Measurements from ENCODE around the gene PPP4R4. TPM values are rescaled to one million over a fixed set of nuclear protein-coding genes. Genes with fewer than 3 reads are reported as not detected.

The PPP4R4 gene
- total and polyA plus RNA-seq, 10 donors: 0.05 to 0.94 (median 0.13) TPM; not detected in 3

DNA sequence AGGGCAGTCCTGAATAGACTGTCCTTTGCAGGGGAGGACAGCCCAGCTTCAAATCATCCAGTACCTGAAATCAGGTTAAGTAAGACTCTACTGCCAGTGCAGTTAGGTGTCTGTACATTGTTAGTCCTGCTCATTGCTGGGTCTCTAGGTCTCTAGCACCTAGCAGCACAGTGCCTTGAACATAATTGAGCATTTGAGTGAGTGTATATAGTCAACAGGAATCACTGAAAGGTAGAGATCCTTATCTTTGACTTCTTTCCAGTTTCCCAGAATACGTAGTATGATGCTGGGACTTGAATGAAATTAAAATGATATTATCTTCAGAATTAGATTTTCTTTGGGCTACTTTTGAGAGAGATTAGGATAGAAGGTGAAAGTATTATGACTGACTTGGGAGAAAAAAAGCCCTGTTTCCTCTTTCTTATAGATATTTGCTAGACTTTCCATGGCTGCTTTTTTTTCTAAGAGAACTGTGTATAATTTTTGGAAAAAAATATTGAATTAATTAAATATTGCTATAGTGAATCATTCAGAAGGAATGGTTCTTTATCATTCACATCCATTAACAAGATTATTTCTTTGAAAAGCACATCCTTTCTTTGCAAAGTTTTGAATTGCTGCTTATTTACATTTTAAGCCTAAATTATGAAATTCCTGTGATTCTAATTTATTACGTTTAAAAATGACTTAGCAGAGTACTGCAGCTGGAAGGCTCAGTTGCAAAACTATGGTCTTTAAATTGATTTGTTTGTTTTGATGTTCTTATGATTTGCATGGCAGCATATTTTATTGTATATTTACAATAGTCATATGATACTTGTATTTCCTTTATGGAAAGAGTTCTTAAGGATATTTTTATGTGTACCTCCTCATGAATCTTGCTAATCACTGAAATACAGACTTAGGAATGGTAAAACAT, 51.6 kb downstream of the PPP4R4 start:
- Histone ChIP-seq H3K27me3 (replicated peaks in 1 of 7) (no peaks in the 10 kb centered on the region), H3K27ac (no peak overlapping the region), H3K36me3 (no peaks in the 10 kb centered on the region), H3K4me3 (no peak overlapping the region), H3K9me3 (peaks cover 0 to 21% (median 15%) of the 10 kb centered on the region in 8 donors), H3K4me1 (no peaks in the 10 kb centered on the region)
- no peak for DNase-seq
- intact Hi-C loops (cut with DNase I; ENCODE audit: low total_unique reads): no loop called here
- 64 to 77% (median 72%) methylated on average over 2 of the region's 2 CpGs for WGBS, 5 donors
- TF ChIP-seq POLR2AphosphoS5 (IDR thresholded peaks at IDR 0.05) (no peak), POLR2A (IDR thresholded peaks at IDR 0.05) (no peak)
- TF ChIP-seq, protein P1, sequence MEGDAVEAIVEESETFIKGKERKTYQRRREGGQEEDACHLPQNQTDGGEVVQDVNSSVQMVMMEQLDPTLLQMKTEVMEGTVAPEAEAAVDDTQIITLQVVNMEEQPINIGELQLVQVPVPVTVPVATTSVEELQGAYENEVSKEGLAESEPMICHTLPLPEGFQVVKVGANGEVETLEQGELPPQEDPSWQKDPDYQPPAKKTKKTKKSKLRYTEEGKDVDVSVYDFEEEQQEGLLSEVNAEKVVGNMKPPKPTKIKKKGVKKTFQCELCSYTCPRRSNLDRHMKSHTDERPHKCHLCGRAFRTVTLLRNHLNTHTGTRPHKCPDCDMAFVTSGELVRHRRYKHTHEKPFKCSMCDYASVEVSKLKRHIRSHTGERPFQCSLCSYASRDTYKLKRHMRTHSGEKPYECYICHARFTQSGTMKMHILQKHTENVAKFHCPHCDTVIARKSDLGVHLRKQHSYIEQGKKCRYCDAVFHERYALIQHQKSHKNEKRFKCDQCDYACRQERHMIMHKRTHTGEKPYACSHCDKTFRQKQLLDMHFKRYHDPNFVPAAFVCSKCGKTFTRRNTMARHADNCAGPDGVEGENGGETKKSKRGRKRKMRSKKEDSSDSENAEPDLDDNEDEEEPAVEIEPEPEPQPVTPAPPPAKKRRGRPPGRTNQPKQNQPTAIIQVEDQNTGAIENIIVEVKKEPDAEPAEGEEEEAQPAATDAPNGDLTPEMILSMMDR (IDR thresholded peaks at IDR 0.05 in 8 of 11, conservative IDR thresholded peaks at IDR 0.05 in 3 of 11): no peak

DNA sequence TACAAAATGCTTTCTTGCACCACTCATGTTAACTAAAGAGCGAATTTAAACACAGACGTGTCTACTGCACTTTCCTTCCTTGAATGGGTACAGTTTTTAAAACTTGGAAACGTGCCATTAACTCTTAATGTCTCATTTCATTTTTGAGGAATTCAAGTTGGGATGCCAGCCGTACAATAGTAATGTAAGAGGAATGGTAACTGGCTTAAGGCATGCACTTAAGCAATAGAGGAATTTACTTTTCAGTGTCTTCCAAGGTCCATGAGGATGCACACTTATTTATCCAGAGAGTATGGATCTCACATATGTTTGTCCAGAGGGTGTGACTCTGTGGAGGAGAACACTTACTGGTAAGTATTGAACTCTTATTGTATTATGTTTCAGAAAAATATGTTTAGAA, 52.9 kb downstream of the PPP4R4 start:
- DNase-seq: no peak
- no peaks in the 10 kb centered on the region for H3K4me1 ChIP-seq
- H3K36me3 ChIP-seq: no peaks in the 10 kb centered on the region
- no peaks in the 10 kb centered on the region for H3K27me3 ChIP-seq (replicated peaks in 1 of 7)
- WGBS, 5 donors: 63 to 75% (median 73%) methylated on average over 4 of the region's 4 CpGs
- no peak overlapping the region for H3K4me3 ChIP-seq
- TF ChIP-seq POLR2AphosphoS5 (IDR thresholded peaks at IDR 0.05) (no peak), POLR2A (IDR thresholded peaks at IDR 0.05) (no peak)
- intact Hi-C loops (cut with DNase I; ENCODE audit: low total_unique reads): no loop called here
- no peak overlapping the region for H3K27ac ChIP-seq
- H3K9me3 ChIP-seq: peaks cover 0 to 10% (median 7%) of the 10 kb centered on the region in 8 donors

GRCh38 chr14:94237046-94237445, 62.9 kb downstream of the PPP4R4 start:
- no peak for DNase-seq
- Histone ChIP-seq H3K27me3 (replicated peaks in 1 of 7) (no peaks in the 10 kb centered on the region), H3K4me1 (no peaks in the 10 kb centered on the region), H3K9me3 (no peaks in the 10 kb centered on the region), H3K27ac (no peak overlapping the region), H3K4me3 (no peak overlapping the region), H3K36me3 (no peaks in the 10 kb centered on the region)
- TF ChIP-seq, protein P1 (IDR thresholded peaks at IDR 0.05 in 8 of 11, conservative IDR thresholded peaks at IDR 0.05 in 3 of 11): no peak
- TF ChIP-seq POLR2AphosphoS5 (IDR thresholded peaks at IDR 0.05) (no peak), POLR2A (IDR thresholded peaks at IDR 0.05) (no peak)
- intact Hi-C loops (cut with DNase I; ENCODE audit: low total_unique reads): no loop called here

GRCh38 chr14:94237983-94238382, 63.9 kb downstream of the PPP4R4 start:
- Histone ChIP-seq H3K9me3 (no peaks in the 10 kb centered on the region), H3K27ac (no peak overlapping the region), H3K4me3 (no peak overlapping the region), H3K4me1 (no peaks in the 10 kb centered on the region), H3K36me3 (no peaks in the 10 kb centered on the region), H3K27me3 (replicated peaks in 1 of 7) (no peaks in the 10 kb centered on the region)
- intact Hi-C loops (cut with DNase I; ENCODE audit: low total_unique reads): no loop called here
- WGBS, 5 donors: 56 to 65% (median 59%) methylated on average over 4 of the region's 4 CpGs
- TF ChIP-seq, protein P1 (IDR thresholded peaks at IDR 0.05 in 8 of 11, conservative IDR thresholded peaks at IDR 0.05 in 3 of 11): no peak
- no peak for TF ChIP-seq POLR2AphosphoS5 (IDR thresholded peaks at IDR 0.05)
- no peak for DNase-seq

Measured in spleen (tissue), 11 donors.